Endothelial cell of coronary artery (primary cell): ENCODE results near the gene PSMA8. TPM values are rescaled to one million over a fixed set of nuclear protein-coding genes. Genes with fewer than 3 reads are reported as not detected.

Experiments
- total RNA-seq: library from RNA; depleted of rRNA; stranded (reverse); fragments of >200 nt; gene quantifications from 2 replicates; pipeline ENCODE4 v1.2.3, GENCODE V29; 2014

The PSMA8 gene
- total RNA-seq = not detected in 2 replicates

DNA sequence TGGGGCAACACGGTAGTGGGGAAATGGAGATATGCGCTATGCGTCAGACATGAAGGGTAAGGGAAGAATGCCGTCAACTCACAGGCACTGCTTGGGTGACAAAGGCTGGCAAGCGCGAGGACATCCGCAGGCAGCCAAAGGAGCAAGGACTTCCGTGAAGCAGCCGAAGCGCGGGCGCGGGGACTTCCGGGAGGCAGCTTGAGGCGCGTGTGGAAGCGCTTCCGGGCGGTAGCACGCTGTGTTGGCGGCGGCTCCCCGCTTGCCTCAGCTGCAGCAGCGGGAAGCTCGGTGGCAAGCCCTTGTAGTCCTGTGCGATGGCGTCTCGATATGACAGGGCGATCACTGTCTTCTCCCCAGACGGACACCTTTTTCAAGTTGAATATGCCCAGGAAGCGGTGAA, at the start of gene PSMA8:
PSMA8 (plus strand) TSS at position 218 of the 400 bp plus-strand sequence; CDS start at position 315, 97 bp downstream.

DNA sequence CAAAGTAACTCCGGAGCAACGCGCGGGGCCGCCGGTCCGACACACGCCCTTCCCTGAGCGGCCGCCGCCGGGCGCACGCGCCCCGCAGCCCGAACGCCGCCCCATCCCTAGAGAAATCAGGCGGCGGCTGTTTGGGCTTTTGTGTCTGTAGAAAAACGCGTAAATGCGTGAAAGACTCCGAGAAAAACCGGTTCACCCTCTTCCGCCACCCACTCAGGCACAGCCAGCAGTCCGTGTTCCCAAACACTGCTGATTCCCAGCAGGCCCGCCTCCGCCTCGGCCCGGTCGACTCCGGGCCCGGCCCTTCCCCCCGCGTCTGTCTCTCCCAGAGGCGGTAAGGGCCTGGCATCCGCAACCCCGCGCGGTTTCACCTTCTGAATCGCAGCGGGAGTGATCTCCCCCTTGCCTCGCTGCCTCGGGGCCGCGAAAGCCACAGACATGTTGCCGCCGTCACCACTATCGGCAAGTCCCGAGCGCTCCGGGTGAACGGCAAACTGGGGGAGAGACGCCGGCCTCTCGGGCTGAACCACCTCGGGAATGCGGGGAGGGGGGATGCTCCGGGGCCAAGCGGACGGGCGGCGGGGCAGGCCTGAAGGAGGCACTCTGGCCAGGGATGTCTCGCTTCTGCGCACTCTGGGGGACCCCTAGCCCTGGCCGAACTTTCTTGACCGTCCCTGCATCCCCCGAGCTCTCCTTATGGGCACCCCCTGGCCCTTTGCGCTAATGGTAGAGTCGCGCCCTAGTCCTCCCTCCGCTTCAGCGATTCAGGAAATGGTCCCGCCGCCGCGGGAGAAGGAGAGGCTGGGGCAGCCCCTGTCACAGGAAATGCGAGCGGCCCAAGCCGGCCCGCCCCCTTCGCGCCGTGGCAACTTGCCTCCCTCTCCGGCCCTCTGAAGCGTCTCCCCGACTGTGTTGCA, 43.3 kb upstream of the PSMA8 start, which contains the start of gene SS18:
SS18 (minus strand) TSS at position 484 of the 917 bp plus-strand sequence; CDS start at position 440, 44 bp downstream.

DNA sequence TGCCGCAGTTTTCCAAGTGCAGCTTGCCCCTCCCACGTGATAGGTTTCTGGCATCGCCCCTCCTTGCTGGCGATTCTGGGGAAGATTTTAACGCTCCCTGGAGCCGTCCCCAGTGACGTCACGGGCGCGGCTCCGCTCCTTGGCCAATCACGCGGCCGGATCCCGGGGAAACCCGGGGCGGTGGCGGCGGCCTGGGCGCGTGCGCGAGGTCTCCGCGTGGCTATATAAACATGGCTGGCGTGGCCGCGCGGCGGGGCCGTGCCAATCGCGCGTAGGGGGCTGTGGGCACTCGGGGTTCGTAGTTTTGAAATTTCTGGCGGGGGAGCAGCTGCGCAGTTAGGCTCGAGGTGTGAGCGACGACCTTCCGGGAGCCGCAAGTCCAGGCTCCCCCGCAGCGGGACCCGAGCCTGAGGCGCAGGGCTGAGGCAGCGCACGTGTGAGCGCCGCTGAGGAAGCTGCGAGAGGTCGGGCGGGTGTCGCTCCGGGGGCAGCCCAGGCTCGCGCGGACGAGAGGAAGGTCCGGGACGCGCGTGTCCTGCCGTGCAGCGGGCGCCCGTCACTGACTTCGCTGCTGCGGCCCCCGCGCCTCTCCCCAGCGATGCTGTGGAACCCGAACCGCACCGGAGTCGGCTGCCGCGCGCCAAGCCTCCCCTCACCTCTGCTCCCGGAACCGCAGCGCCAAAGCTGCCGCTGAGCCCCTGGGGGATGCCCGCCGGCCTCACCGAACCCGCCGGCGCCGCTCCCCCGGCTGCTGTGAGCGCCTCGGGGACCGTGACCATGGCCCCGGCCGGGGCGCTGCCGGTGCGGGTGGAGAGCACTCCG, 92.8 kb downstream of the PSMA8 start, which contains the start of gene TAF4B:
TAF4B (plus strand) TSS at position 217 of the 822 bp plus-strand sequence; CDS start at position 706, 489 bp downstream.

Other genes starting within 250 kb of the PSMA8 start
- gene SS18, start 43.3 kb upstream of the PSMA8 start, total RNA-seq = 75.4 and 85.4 TPM in 2 replicates
- gene TAF4B, start 92.6 kb downstream of the PSMA8 start, total RNA-seq = 3.4 and 3.9 TPM in 2 replicates